Frontal cortex (tissue), 4 donors: Measurements from ENCODE around the gene ARHGAP29. TPM values are rescaled to one million over a fixed set of nuclear protein-coding genes. Genes with fewer than 3 reads are reported as not detected.

Experiments
- DNase-seq, 2 donors: peaks; one replicate each; pipeline ENCODE4 v3.0.0; 2012; ENCODE audit warnings: low spot score in 2 of 2
- FAIRE-seq: peaks from 2 replicates; lab custom pipeline; 2012; peaks lifted over from hg19 to GRCh38; lab: Jason Lieb, UNC
- total RNA-seq: library from RNA; depleted of rRNA; stranded (reverse); fragments of >200 nt; gene quantifications from one replicate; pipeline ENCODE4 v1.2.3, GENCODE V29; 2014
- donor health status: control.
- donor health status: control.
- donor health status: control.

Gene ARHGAP29
- total RNA-seq, 1 donor from 2014 or later, result 12.2 TPM

- no peak for DNase-seq
- FAIRE-seq, result no peak
These were observed 94.8 kb downstream of the ARHGAP29 start for GRCh38 chr1:94142583-94142982.

- DNase-seq, result no peak
- no peak for FAIRE-seq
These were observed 95.4 kb downstream of the ARHGAP29 start for GRCh38 chr1:94142022-94142421.

GRCh38 chr1:94132111-94132510 is 105.3 kb downstream of the ARHGAP29 start:
- FAIRE-seq (no peak), DNase-seq (no peak)

GRCh38 chr1:94130851-94131595 is 106.4 kb downstream of the ARHGAP29 start:
- DNase-seq, result no peak
- no peak for FAIRE-seq

GRCh38 chr1:94126651-94127050 is 110.7 kb downstream of the ARHGAP29 start:
- FAIRE-seq (no peak), DNase-seq (no peak)

GRCh38 chr1:94125551-94126514 is 111.6 kb downstream of the ARHGAP29 start:
- DNase-seq (no peak), FAIRE-seq (no peak)

- no peak for FAIRE-seq
These were observed 112.8 kb downstream of the ARHGAP29 start for GRCh38 chr1:94124538-94124937.

GRCh38 chr1:94122201-94122970 is 115.0 kb downstream of the ARHGAP29 start:
- FAIRE-seq (no peak), DNase-seq (no peak)

More at GRCh38 chr1:94124538-94124937, 112.8 kb downstream of the ARHGAP29 start:
- no peak for DNase-seq

Other genes starting within 250 kb of the ARHGAP29 start
- 0.82 TPM for gene ABCA4, start 116.4 kb downstream of the ARHGAP29 start, total RNA-seq
- gene ABCD3, start 180.8 kb upstream of the ARHGAP29 start, total RNA-seq, result 94.2 TPM